MM.1S (cell line): ENCODE measurements around the gene EXOC3L1.

Source experiments
- DNase-seq: peaks from one replicate; pipeline ENCODE4 v3.0.0-alpha.2; 2015
- H2AFZ ChIP-seq: fragments of 300-600 bp; sonication (generic); 2 replicates; pipeline ENCODE4 v1.6.0; 2016; ENCODE audit warnings: antibody characterized with exemption, low read length
- H3F3A ChIP-seq: fragments of 300-600 bp; sonication (generic); 2 replicates; pipeline ENCODE4 v1.6.1; 2016; ENCODE audit warnings: mild to moderate bottlenecking, antibody characterized with exemption, low read length, moderate library complexity, mixed read lengths; ENCODE audit not compliant: insufficient read depth
- H3K27ac ChIP-seq: fragments of 300-600 bp; sonication (generic); 2 replicates; pipeline ENCODE4 v1.5.1; 2016; ENCODE audit warnings: mild to moderate bottlenecking, low read length
- H3K27me3 ChIP-seq: fragments of 300-600 bp; sonication (generic); replicated peaks from 2 replicates; pipeline ENCODE4 v1.6.0; 2016; ENCODE audit warnings: low read length; ENCODE audit not compliant: insufficient read depth
- H3K36me3 ChIP-seq: fragments of 300-600 bp; sonication (generic); replicated peaks from 2 replicates; pipeline ENCODE4 v1.6.1; 2016; ENCODE audit warnings: mild to moderate bottlenecking, low read length, mixed read lengths; ENCODE audit not compliant: insufficient read depth
- H3K4me1 ChIP-seq: fragments of 300-600 bp; sonication (generic); 2 replicates; pipeline ENCODE4 v1.6.1; 2016; ENCODE audit warnings: low read length, mixed read lengths
- H3K4me2 ChIP-seq: fragments of 300-600 bp; sonication (generic); 2 replicates; pipeline ENCODE4 v1.6.0; 2016; ENCODE audit warnings: low read depth, low read length
- H3K4me3 ChIP-seq: fragments of 300-600 bp; sonication (generic); 2 replicates; pipeline ENCODE4 v1.5.1; 2016; ENCODE audit warnings: low read length, mixed read lengths
- H3K79me2 ChIP-seq: fragments of 300-600 bp; sonication (generic); 2 replicates; pipeline ENCODE4 v1.6.1; 2016; ENCODE audit warnings: mixed run types, low read length, mixed read lengths
- H3K9ac ChIP-seq: fragments of 300-600 bp; sonication (generic); 2 replicates; pipeline ENCODE4 v1.6.1; 2016; ENCODE audit warnings: low read length, mixed read lengths
- H3K9me2 ChIP-seq: fragments of 300-600 bp; sonication (generic); replicated peaks from 2 replicates; pipeline ENCODE4 v1.6.1; 2016; ENCODE audit warnings: mild to moderate bottlenecking, low read length, mixed read lengths; ENCODE audit not compliant: insufficient read depth
- H3K9me3 ChIP-seq: fragments of 300-600 bp; sonication (generic); replicated peaks from 2 replicates; pipeline ENCODE4 v1.6.1; 2016; ENCODE audit warnings: mild to moderate bottlenecking, low read length, mixed read lengths; ENCODE audit not compliant: insufficient read depth
- H4K20me1 ChIP-seq: fragments of 300-600 bp; sonication (generic); 2 replicates; pipeline ENCODE4 v1.6.1; 2016; ENCODE audit warnings: mild to moderate bottlenecking, low read length, moderate library complexity, mixed read lengths; ENCODE audit not compliant: insufficient read depth
- EZH2 ChIP-seq: fragments of 300-600 bp; sonication (generic); optimal IDR thresholded peaks from 2 replicates; pipeline ENCODE3; 2017; ENCODE audit warnings: low read depth, mild to moderate bottlenecking, antibody characterized with exemption, low read length, mixed read lengths
- EZH2phosphoT487 ChIP-seq: fragments of 300-600 bp; sonication (generic); IDR thresholded peaks from 2 replicates; pipeline ENCODE4 v1.6.1; 2018; ENCODE audit warnings: antibody characterized with exemption, low read length
- TF ChIP-seq, protein P1 (sequence below): fragments of 300-600 bp; sonication (generic); IDR thresholded peaks from 2 replicates; pipeline ENCODE4 v1.5.1; 2016; ENCODE audit warnings: antibody characterized with exemption, low read length, mixed read lengths

The EXOC3L1 gene

DNA sequence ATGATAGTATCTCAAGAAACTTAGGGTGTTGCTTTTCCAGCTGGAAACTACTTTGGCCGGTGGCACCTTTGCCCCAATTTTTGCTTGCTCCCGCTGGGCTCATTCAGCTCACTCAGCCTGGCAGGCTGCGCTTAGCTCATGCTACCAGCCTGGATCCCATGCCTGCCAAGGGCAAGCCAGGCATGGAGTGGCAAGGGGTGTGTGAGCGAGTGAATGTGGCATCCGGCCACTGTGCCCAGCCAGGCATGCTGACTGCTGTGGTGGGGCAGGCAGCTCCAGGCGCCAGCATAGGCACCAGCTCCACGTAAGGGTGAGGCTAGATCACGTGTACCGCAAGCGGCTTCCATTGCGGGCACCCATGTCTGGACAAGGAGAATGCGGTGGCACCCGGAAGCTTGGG lies 48.5 kb downstream of the EXOC3L1 start:
- Histone ChIP-seq H4K20me1 (no peaks in the 10 kb centered on the region), H3F3A (no peaks in the 10 kb centered on the region), H3K36me3 (0 out of 2 replicates have a peak, but pooled peaks cover 4% of the 10 kb centered on the region), H3K9me3 (no peaks in the 10 kb centered on the region), H3K9me2 (no peaks in the 10 kb centered on the region), H2AFZ (no peak overlapping the region), H3K9ac (no peak overlapping the region), H3K4me1 (no peaks in the 10 kb centered on the region), H3K27me3 (no peaks in the 10 kb centered on the region), H3K27ac (no peak overlapping the region), H3K4me2 (no peak overlapping the region), H3K79me2 (no peaks in the 10 kb centered on the region), H3K4me3 (no peak overlapping the region)
- TF ChIP-seq EZH2phosphoT487 (no peak), EZH2 (no peak)
- TF ChIP-seq, protein P1, sequence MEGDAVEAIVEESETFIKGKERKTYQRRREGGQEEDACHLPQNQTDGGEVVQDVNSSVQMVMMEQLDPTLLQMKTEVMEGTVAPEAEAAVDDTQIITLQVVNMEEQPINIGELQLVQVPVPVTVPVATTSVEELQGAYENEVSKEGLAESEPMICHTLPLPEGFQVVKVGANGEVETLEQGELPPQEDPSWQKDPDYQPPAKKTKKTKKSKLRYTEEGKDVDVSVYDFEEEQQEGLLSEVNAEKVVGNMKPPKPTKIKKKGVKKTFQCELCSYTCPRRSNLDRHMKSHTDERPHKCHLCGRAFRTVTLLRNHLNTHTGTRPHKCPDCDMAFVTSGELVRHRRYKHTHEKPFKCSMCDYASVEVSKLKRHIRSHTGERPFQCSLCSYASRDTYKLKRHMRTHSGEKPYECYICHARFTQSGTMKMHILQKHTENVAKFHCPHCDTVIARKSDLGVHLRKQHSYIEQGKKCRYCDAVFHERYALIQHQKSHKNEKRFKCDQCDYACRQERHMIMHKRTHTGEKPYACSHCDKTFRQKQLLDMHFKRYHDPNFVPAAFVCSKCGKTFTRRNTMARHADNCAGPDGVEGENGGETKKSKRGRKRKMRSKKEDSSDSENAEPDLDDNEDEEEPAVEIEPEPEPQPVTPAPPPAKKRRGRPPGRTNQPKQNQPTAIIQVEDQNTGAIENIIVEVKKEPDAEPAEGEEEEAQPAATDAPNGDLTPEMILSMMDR: no peak
- DNase-seq: no peak

DNA sequence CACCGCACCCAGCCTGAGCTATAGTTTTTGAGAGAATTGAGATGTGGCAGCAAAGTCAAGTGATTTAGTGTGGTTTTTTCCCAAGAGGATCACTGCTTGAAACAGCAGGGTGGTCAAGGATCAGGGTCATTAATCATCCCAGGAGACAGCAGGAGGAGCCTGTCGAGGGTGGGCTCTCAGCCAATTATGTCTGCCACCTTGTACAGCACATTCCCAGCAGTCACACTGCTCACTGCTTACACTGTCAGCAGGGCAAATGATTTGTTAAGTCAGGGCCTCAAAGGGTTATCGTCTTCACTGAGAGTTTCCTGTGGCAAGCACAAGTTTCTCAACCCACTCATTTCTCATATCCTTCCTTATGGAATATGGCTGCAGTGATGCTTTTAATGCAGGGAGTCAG lies 52.3 kb downstream of the EXOC3L1 start:
- Histone ChIP-seq H3K4me2 (no peak overlapping the region), H3K9me2 (no peaks in the 10 kb centered on the region), H3K36me3 (peaks cover 4% of the 10 kb centered on the region; the same call in 1 of the 2 replicates), H3K4me3 (no peak overlapping the region), H3K9ac (no peak overlapping the region), H3K4me1 (no peaks in the 10 kb centered on the region), H3K79me2 (no peaks in the 10 kb centered on the region), H2AFZ (no peak overlapping the region), H3K27ac (no peak overlapping the region), H4K20me1 (no peaks in the 10 kb centered on the region), H3K27me3 (no peaks in the 10 kb centered on the region), H3F3A (no peaks in the 10 kb centered on the region), H3K9me3 (no peaks in the 10 kb centered on the region)
- no peak for DNase-seq
- TF ChIP-seq EZH2phosphoT487: no peak
- TF ChIP-seq, protein P1: no peak
- TF ChIP-seq EZH2: no peak
